ENCODE results near the gene PSME4.
A peak's percentile ranks its signal among the peaks of the same experiment; 100 is the strongest.
"Not testable (repeated sequence)": the region's sequence is repeated elsewhere in the genome, so short reads cannot be mapped to it uniquely, and the experiment has no call there.

The PSME4 gene

GRCh38 chr2:53964987-53965687 is 5.7 kb downstream of the PSME4 start:
- DNase-seq = no peak

GRCh38 chr2:53964257-53964952 is 6.4 kb downstream of the PSME4 start:
- DNase-seq = no peak

GRCh38 chr2:53961478-53962216 is 9.1 kb downstream of the PSME4 start:
- not testable (repeated sequence) for DNase-seq

GRCh38 chr2:53960476-53960875 is 10.3 kb downstream of the PSME4 start:
- DNase-seq = no peak

GRCh38 chr2:53958443-53958842 is 12.3 kb downstream of the PSME4 start:
- DNase-seq = no peak

- no peak for DNase-seq
These were observed 18.3 kb downstream of the PSME4 start for GRCh38 chr2:53952519-53952918.

- DNase-seq = no peak
These were observed 21.3 kb downstream of the PSME4 start for GRCh38 chr2:53949457-53949856.

- DNase-seq = no peak
These were observed 25.3 kb downstream of the PSME4 start for GRCh38 chr2:53945538-53945937.

GRCh38 chr2:53944542-53944941 is 26.3 kb downstream of the PSME4 start:
- DNase-seq = no peak

- DNase-seq = no peak
These were observed 28.5 kb downstream of the PSME4 start for GRCh38 chr2:53942280-53942679.

GRCh38 chr2:53941749-53942148 is 29.0 kb downstream of the PSME4 start:
- DNase-seq = no peak

- no peak for DNase-seq
These were observed 31.1 kb downstream of the PSME4 start for GRCh38 chr2:53939656-53940055.

- no peak for DNase-seq
These were observed 31.9 kb downstream of the PSME4 start for GRCh38 chr2:53938904-53939303.

GRCh38 chr2:53933329-53933728 is 37.5 kb downstream of the PSME4 start:
- no peak for DNase-seq

- not testable (repeated sequence) for DNase-seq
These were observed 44.5 kb downstream of the PSME4 start for GRCh38 chr2:53926321-53926720.

- DNase-seq = peak; percentile 8
These were observed 57.1 kb downstream of the PSME4 start for GRCh38 chr2:53913721-53914120.

GRCh38 chr2:53911434-53912189 is 59.2 kb downstream of the PSME4 start:
- DNase-seq = no peak

- no peak for DNase-seq
These were observed 63.2 kb downstream of the PSME4 start for GRCh38 chr2:53907582-53907981.

GRCh38 chr2:53905396-53905795 is 65.4 kb downstream of the PSME4 start:
- DNase-seq = no peak

- no peak for DNase-seq
These were observed 67.8 kb downstream of the PSME4 start for GRCh38 chr2:53903011-53903410.

- no peak for DNase-seq
These were observed 69.6 kb downstream of the PSME4 start for GRCh38 chr2:53901192-53901591.

GRCh38 chr2:53896864-53897263 is 73.9 kb downstream of the PSME4 start:
- DNase-seq = no peak
